Astrocyte (in vitro differentiated cells and primary cell): ENCODE results near the gene TMEM95. TPM values are rescaled to one million over a fixed set of nuclear protein-coding genes. Genes with fewer than 3 reads are reported as not detected.
"Not testable (repeated sequence)": the region's sequence is repeated elsewhere in the genome, so short reads cannot be mapped to it uniquely, and the experiment has no call there.

ENCODE experiments used
- DNase-seq: peaks from one replicate; pipeline ENCODE4 v3.0.0-alpha.2; 2010; ENCODE audit warnings: low read depth
- FAIRE-seq: peaks from 2 replicates; lab custom pipeline; 2011; peaks lifted over from hg19 to GRCh38; lab: Jason Lieb, UNC
- H2AFZ ChIP-seq: 2 replicates; pipeline ENCODE4 v1.6.0; 2012; ENCODE audit warnings: low read depth, low read length, inconsistent platforms
- H3K27ac ChIP-seq: 2 replicates; pipeline ENCODE4 v1.5.1; 2011; ENCODE audit warnings: low read depth, low read length, inconsistent platforms
- H3K27me3 ChIP-seq: 2 replicates; pipeline ENCODE4 v1.6.0; 2011; ENCODE audit warnings: low read length, inconsistent platforms; ENCODE audit not compliant: insufficient read depth
- H3K36me3 ChIP-seq: 2 replicates; pipeline ENCODE4 v1.5.1; 2011; ENCODE audit warnings: low read length, inconsistent platforms; ENCODE audit not compliant: insufficient read depth
- H3K4me1 ChIP-seq: 2 replicates; pipeline ENCODE4 v1.5.1; 2011; ENCODE audit warnings: low read length, inconsistent platforms; ENCODE audit not compliant: insufficient read depth
- H3K4me2 ChIP-seq: 2 replicates; pipeline ENCODE4 v1.6.0; 2012; ENCODE audit warnings: low read length, inconsistent platforms
- H3K4me3 ChIP-seq: 2 replicates; pipeline ENCODE4 v1.5.1; 2011; ENCODE audit warnings: low read depth, mild to moderate bottlenecking, low read length, inconsistent platforms; ENCODE audit not compliant: insufficient read depth
- H3K79me2 ChIP-seq: 2 replicates; pipeline ENCODE4 v1.6.0; 2012; ENCODE audit warnings: mild to moderate bottlenecking, low read length, inconsistent platforms; ENCODE audit not compliant: insufficient read depth
- H3K9ac ChIP-seq: 2 replicates; pipeline ENCODE4 v1.6.0; 2012; ENCODE audit warnings: mild to moderate bottlenecking, low read length, inconsistent platforms
- H3K9me3 ChIP-seq: 2 replicates; pipeline ENCODE4 v1.5.1; 2012; ENCODE audit warnings: low read depth, mild to moderate bottlenecking, low read length, inconsistent platforms; ENCODE audit not compliant: insufficient read depth
- H4K20me1 ChIP-seq: 2 replicates; pipeline ENCODE4 v1.6.0; 2012; ENCODE audit warnings: low read length, inconsistent platforms; ENCODE audit not compliant: insufficient read depth
- H3K27ac Mint-ChIP-seq: one replicate; pipeline ENCODE4 v1.8.0; 2021; ENCODE audit warnings: mild to moderate bottlenecking, mixed read lengths; ENCODE audit not compliant: unreplicated experiment
- H3K27me3 Mint-ChIP-seq: one replicate; pipeline ENCODE4 v1.8.0; 2021; ENCODE audit warnings: low read depth, mixed read lengths; ENCODE audit not compliant: unreplicated experiment
- H3K36me3 Mint-ChIP-seq: one replicate; pipeline ENCODE4 v1.8.0; 2021; ENCODE audit warnings: low read depth, mixed read lengths; ENCODE audit not compliant: unreplicated experiment
- H3K4me1 Mint-ChIP-seq: one replicate; pipeline ENCODE4 v1.8.0; 2021; ENCODE audit warnings: low read depth, mixed read lengths; ENCODE audit not compliant: unreplicated experiment
- H3K4me3 Mint-ChIP-seq: one replicate; pipeline ENCODE4 v1.8.0; 2021; ENCODE audit warnings: mild to moderate bottlenecking, moderate library complexity, mixed read lengths; ENCODE audit not compliant: unreplicated experiment
- H3K9me3 Mint-ChIP-seq: one replicate; pipeline ENCODE4 v1.8.0; 2021; ENCODE audit warnings: mild to moderate bottlenecking, mixed read lengths; ENCODE audit not compliant: unreplicated experiment
- EZH2 ChIP-seq: IDR thresholded peaks from 2 replicates; pipeline ENCODE4 v1.6.1; 2012; ENCODE audit warnings: mild to moderate bottlenecking, low read length, inconsistent platforms; ENCODE audit not compliant: insufficient read depth
- total RNA-seq: library from RNA; stranded (reverse); gene quantifications from 2 replicates; pipeline ENCODE4 v1.2.1, GENCODE V29; 2021
- TF ChIP-seq, protein P1 (sequence below): IDR thresholded peaks from 2 replicates; pipeline ENCODE4 v1.5.1; 2011; ENCODE audit warnings: low read depth, mild to moderate bottlenecking, inconsistent platforms, low read length, moderate library complexity; ENCODE audit not compliant: insufficient read depth

Gene TMEM95
- total RNA-seq, 1 donor from 2014 or later: 0.30 TPM

DNA sequence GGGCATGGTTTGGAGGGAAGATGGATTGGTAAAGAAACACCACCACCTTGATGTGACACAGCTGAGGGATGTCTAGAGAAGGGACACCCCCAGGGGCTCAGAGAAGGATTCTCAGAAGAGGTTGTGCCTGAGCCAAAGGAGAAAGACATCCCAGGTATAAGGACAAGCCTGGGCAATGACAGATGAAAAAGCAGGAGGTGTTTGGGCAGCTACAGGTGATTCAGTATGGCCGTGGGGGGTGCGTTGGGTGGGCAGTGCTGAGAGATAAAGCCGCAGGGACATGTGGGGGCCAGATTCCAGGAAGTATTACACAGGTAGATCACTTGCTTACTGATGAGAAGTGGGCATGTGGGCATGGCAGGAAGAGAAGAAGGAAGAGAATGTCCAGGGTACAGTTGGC is 7.0 kb downstream of the TMEM95 start:
- H3K27ac Mint-ChIP-seq: no peak overlapping the region
- no peaks in the 10 kb centered on the region for H3K4me1 ChIP-seq
- H3K4me3 Mint-ChIP-seq: peak overlapping the region; percentile 6
- H3K79me2 ChIP-seq: no peaks in the 10 kb centered on the region
- no peak overlapping the region for H3K9ac ChIP-seq
- no peak overlapping the region for H3K27ac ChIP-seq
- no peaks in the 10 kb centered on the region for H3K4me1 Mint-ChIP-seq
- no peaks in the 10 kb centered on the region for H3K36me3 ChIP-seq
- H2AFZ ChIP-seq: no peak overlapping the region
- H4K20me1 ChIP-seq: no peaks in the 10 kb centered on the region
- H3K27me3 ChIP-seq: peaks cover 2% of the 10 kb centered on the region
- H3K9me3 ChIP-seq: no peaks in the 10 kb centered on the region
- no peak overlapping the region for H3K4me2 ChIP-seq
- H3K4me3 ChIP-seq: no peak overlapping the region
- TF ChIP-seq, protein P1, sequence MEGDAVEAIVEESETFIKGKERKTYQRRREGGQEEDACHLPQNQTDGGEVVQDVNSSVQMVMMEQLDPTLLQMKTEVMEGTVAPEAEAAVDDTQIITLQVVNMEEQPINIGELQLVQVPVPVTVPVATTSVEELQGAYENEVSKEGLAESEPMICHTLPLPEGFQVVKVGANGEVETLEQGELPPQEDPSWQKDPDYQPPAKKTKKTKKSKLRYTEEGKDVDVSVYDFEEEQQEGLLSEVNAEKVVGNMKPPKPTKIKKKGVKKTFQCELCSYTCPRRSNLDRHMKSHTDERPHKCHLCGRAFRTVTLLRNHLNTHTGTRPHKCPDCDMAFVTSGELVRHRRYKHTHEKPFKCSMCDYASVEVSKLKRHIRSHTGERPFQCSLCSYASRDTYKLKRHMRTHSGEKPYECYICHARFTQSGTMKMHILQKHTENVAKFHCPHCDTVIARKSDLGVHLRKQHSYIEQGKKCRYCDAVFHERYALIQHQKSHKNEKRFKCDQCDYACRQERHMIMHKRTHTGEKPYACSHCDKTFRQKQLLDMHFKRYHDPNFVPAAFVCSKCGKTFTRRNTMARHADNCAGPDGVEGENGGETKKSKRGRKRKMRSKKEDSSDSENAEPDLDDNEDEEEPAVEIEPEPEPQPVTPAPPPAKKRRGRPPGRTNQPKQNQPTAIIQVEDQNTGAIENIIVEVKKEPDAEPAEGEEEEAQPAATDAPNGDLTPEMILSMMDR: no peak
- TF ChIP-seq EZH2: no peak
- peaks cover 4% of the 10 kb centered on the region for H3K27me3 Mint-ChIP-seq
- no peaks in the 10 kb centered on the region for H3K9me3 Mint-ChIP-seq
- no peaks in the 10 kb centered on the region for H3K36me3 Mint-ChIP-seq
- no peak for FAIRE-seq
- no peak for DNase-seq

GRCh38 chr17:7363311-7363710 is 8.4 kb downstream of the TMEM95 start:
- H3K9ac ChIP-seq: no peak overlapping the region
- H3K4me3 ChIP-seq: no peak overlapping the region
- FAIRE-seq (no peak), DNase-seq (no peak)
- H3K27me3 ChIP-seq: no peaks in the 10 kb centered on the region
- H3K4me1 ChIP-seq: no peaks in the 10 kb centered on the region
- no peaks in the 10 kb centered on the region for H3K9me3 ChIP-seq
- H3K79me2 ChIP-seq: no peaks in the 10 kb centered on the region
- H3K27me3 Mint-ChIP-seq: peaks cover 6% of the 10 kb centered on the region
- no peak overlapping the region for H2AFZ ChIP-seq
- no peak overlapping the region for H3K4me2 ChIP-seq
- peaks cover 1% of the 10 kb centered on the region for H3K4me1 Mint-ChIP-seq
- no peaks in the 10 kb centered on the region for H4K20me1 ChIP-seq
- H3K36me3 ChIP-seq: no peaks in the 10 kb centered on the region
- H3K27ac ChIP-seq: no peak overlapping the region
- H3K9me3 Mint-ChIP-seq: no peaks in the 10 kb centered on the region
- no peak overlapping the region for H3K27ac Mint-ChIP-seq
- TF ChIP-seq, protein P1: no peak
- H3K36me3 Mint-ChIP-seq: no peaks in the 10 kb centered on the region
- H3K4me3 Mint-ChIP-seq: no peak overlapping the region

DNA sequence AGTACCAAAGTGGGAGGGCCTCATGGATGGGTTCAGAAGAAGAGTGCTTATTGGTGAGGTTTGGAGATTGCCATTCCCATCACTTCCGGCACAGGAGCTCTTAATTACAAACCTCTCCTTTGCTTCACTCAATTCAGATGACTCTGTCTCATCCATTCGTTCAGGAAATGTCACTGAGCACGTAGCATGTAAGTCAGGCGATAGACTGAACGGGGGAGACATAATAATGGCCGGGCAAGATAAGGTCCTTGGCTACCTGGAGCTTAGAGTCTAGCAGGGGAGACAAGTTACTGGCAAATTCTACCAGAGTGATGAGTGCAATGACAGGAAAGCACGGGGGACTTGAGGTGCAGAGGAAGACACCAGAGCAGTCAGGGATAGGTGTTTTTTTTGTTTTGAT is 11.0 kb downstream of the TMEM95 start:
- H3K4me1 ChIP-seq, H3K9me3 Mint-ChIP-seq, H4K20me1 ChIP-seq, H2AFZ ChIP-seq, FAIRE-seq, H3K27ac Mint-ChIP-seq, DNase-seq, H3K9me3 ChIP-seq, H3K9ac ChIP-seq, H3K27ac ChIP-seq, H3K36me3 Mint-ChIP-seq, H3K4me3 ChIP-seq, H3K4me2 ChIP-seq, H3K27me3 ChIP-seq, H3K79me2 ChIP-seq, H3K4me3 Mint-ChIP-seq, H3K36me3 ChIP-seq, H3K4me1 Mint-ChIP-seq: not testable (repeated sequence)
- peaks cover 21% of the 10 kb centered on the region for H3K27me3 Mint-ChIP-seq
